Testis (tissue), 3 donors: Measurements from ENCODE around the gene NKIRAS1. TPM values are rescaled to one million over a fixed set of nuclear protein-coding genes. Genes with fewer than 3 reads are reported as not detected.
A peak's percentile ranks its signal among the peaks of the same experiment; 100 is the strongest.

Experiments
- DNase-seq: peaks from one replicate; pipeline ENCODE4 v3.0.0-alpha.2; 2019
- H3K27ac ChIP-seq, 2 donors: fragments of 200-600 bp; sonication (generic); one replicate each; pipeline ENCODE4 v1.5.1; 2019
- H3K27me3 ChIP-seq: fragments of 200-600 bp; sonication (generic); one replicate; pipeline ENCODE4 v1.5.1; 2019
- H3K36me3 ChIP-seq: fragments of 200-600 bp; sonication (generic); one replicate; pipeline ENCODE4 v1.5.1; 2017; ENCODE audit warnings: low read depth; ENCODE audit errors: missing control alignments
- H3K4me1 ChIP-seq: fragments of 200-600 bp; sonication (generic); one replicate; pipeline ENCODE4 v1.5.1; 2019
- H3K4me3 ChIP-seq, 2 donors: fragments of 200-600 bp; sonication (generic); one replicate each; pipeline ENCODE4 v1.5.1; 2017 to 2019
- H3K9me3 ChIP-seq: fragments of 200-600 bp; sonication (generic); one replicate; pipeline ENCODE4 v1.5.1; 2017
- CTCF ChIP-seq, 3 experiments: fragments of 450-650 bp in 2 of 3; fragments of 200-600 bp in 1 of 3; sonication (generic) in 1 of 3; IDR thresholded peaks; one replicate each; pipeline ENCODE4 v1.5.1; 2016 to 2019; ENCODE audit warnings: antibody characterized with exemption in 3 of 3, mild to moderate bottlenecking in 2 of 3, moderate library complexity in 1 of 3
- POLR2A ChIP-seq: fragments of 450-650 bp; IDR thresholded peaks from one replicate; pipeline ENCODE4 v1.6.1; 2017; ENCODE audit warnings: antibody characterized with exemption, mild to moderate bottlenecking, moderate library complexity
- WGBS, 2 donors: methylation state at CpG; one replicate each; pipeline ENCODE4 v1.1.5; 2018; 5-methylcytosine and 5-hydroxymethylcytosine counted together
- intact Hi-C: fragments of 100-400 bp; cut with DNase I; formaldehyde crosslinking; loops from one replicate; pipeline ENCODE4 v1.15.1; 2023; ENCODE audit warnings: low total_unique reads
- polyA plus RNA-seq: library from polyadenylated mRNA; stranded (reverse); fragments of 350-450 nt; fragmentation: Illumina TruSeq; extraction: RNeasy Lipid Tissue Mini Kit (QIAGEN cat#74804); gene quantifications from one replicate; pipeline ENCODE4 v1.2.3, GENCODE V29; 2014; ENCODE audit warnings: low read depth, low replicate concordance; ENCODE audit not compliant: insufficient read depth
- total RNA-seq, 2 donors: library from RNA; depleted of rRNA; stranded (reverse); fragments of >200 nt; gene quantifications; one replicate each; pipeline ENCODE4 v1.2.3, GENCODE V29; 2016

Gene NKIRAS1
- total and polyA plus RNA-seq, 3 donors from 2014 or later, result 35.0 to 41.1 (median 37.2) TPM

GRCh38 chr3:23864931-23865330 is 51.9 kb downstream of the NKIRAS1 start:
- 15% methylated on average over 1 of the region's 1 CpG; no CpG with 5 or more reads in 1 of the 2 donors for WGBS, 2 donors
- intact Hi-C loops, result no loop called here
- no peaks in the 10 kb centered on the region for H3K9me3 ChIP-seq
- no peak overlapping the region for H3K4me3 ChIP-seq
- peak overlapping the region; percentile 61 to 81 for H3K27ac ChIP-seq
- H3K4me1 ChIP-seq, result peaks cover 36% of the 10 kb centered on the region
- H3K27me3 ChIP-seq, result no peaks in the 10 kb centered on the region
- TF ChIP-seq CTCF (IDR thresholded peaks at IDR 0.05) (no peak), POLR2A (no peak)
- DNase-seq, result peak; percentile 78
- H3K36me3 ChIP-seq, result no peaks in the 10 kb centered on the region

- intact Hi-C loops, result no loop called here
- H3K36me3 ChIP-seq, result no peaks in the 10 kb centered on the region
- H3K4me3 ChIP-seq, result no peak overlapping the region
- no peak for DNase-seq
- H3K4me1 ChIP-seq, result peaks cover 51% of the 10 kb centered on the region
- TF ChIP-seq CTCF (IDR thresholded peaks at IDR 0.05) (no peak), POLR2A (no peak)
- no peaks in the 10 kb centered on the region for H3K9me3 ChIP-seq
- H3K27me3 ChIP-seq, result no peaks in the 10 kb centered on the region
- 78 to 85% methylated on average over 1 of the region's 1 CpG for WGBS, 2 donors
- H3K27ac ChIP-seq, result no peak overlapping the region
These were observed 53.7 kb downstream of the NKIRAS1 start for GRCh38 chr3:23863060-23863459.

DNA sequence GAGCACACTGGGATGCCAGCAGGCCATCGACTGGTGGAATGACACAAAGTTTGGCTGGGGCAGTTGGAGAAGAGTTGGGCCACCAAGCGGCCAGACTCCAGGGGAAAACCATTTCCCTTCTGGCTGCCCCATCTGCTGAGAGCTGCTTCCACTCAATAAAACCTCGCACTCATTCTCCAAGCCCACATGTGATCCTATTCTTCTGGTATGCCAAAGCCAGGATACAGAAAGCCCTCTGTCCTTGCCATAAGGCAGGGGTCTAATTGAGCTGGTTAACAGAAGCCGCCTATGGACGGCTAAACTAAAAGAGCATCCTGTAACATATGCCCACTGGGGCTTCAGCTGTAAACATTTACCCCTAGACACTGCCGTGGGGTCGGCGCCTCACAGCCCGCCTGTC is 55.1 kb downstream of the NKIRAS1 start:
- 94 to 95% methylated on average over 9 of the region's 9 CpGs for WGBS, 2 donors
- TF ChIP-seq POLR2A (no peak), CTCF (IDR thresholded peaks at IDR 0.05) (no peak)
- peaks cover 58% of the 10 kb centered on the region for H3K4me1 ChIP-seq

DNA sequence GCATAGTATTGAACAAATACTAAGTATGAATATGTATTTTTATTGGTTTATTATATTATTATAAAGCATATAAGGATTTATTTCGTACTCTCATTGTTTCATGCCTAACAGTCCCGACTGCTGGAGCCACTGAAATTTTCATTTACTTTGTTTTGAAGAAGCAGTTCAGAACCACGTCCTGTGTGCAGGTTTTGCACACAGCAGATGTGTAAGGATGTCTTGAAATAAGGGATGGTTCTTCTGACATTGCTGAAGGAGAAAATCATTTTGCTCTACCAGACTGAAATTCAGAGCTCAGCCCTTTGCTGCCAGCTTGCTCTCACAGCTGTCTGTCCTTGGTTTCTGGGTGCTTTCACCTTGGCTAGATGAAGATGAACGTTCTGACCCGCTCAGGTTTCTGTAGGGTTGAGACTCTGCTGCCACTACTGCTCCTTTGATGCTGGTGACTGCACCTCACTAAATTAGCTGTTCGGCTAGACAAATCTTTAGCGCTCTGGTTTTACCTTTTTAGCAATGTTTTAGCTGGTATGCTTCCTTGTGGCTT is 56.9 kb downstream of the NKIRAS1 start:
- H3K36me3 ChIP-seq, result no peaks in the 10 kb centered on the region
- intact Hi-C loops, result no loop called here
- H3K4me3 ChIP-seq, result no peak overlapping the region
- no peaks in the 10 kb centered on the region for H3K27me3 ChIP-seq
- peak overlapping the region; percentile 57 to 70 for H3K27ac ChIP-seq
- TF ChIP-seq CTCF (IDR thresholded peaks at IDR 0.05), result no peak
- TF ChIP-seq POLR2A, result no peak
- DNase-seq, result no peak
- WGBS, 2 donors, result 72 to 81% methylated on average over 7 of the region's 7 CpGs
- no peaks in the 10 kb centered on the region for H3K9me3 ChIP-seq
- H3K4me1 ChIP-seq, result peaks cover 47% of the 10 kb centered on the region

More for the DNA sequence above, 55.1 kb downstream of the NKIRAS1 start:
- no peak overlapping the region for H3K27ac ChIP-seq
- H3K36me3 ChIP-seq, result no peaks in the 10 kb centered on the region
- DNase-seq, result no peak
- no peaks in the 10 kb centered on the region for H3K27me3 ChIP-seq
- intact Hi-C loops, result no loop called here
- no peak overlapping the region for H3K4me3 ChIP-seq
- no peaks in the 10 kb centered on the region for H3K9me3 ChIP-seq
